AG10803 (cell line): Measurements from ENCODE around the gene SLIRP.
"Not testable (repeated sequence)": the region's sequence is repeated elsewhere in the genome, so short reads cannot be mapped to it uniquely, and the experiment has no call there.

ENCODE experiments used
- DNase-seq: peaks from one replicate; pipeline ENCODE4 v3.0.0; 2010; ENCODE audit warnings: low read depth
- H3K4me3 ChIP-seq: 2 replicates; pipeline ENCODE4 v1.5.1; 2011; ENCODE audit warnings: mild to moderate bottlenecking, low read length, control low read depth
- CTCF ChIP-seq: conservative IDR thresholded peaks from 2 replicates; pipeline ENCODE4 v1.5.1; 2011; ENCODE audit warnings: mild to moderate bottlenecking, low read length, control low read depth, inconsistent platforms

SLIRP gene

DNA sequence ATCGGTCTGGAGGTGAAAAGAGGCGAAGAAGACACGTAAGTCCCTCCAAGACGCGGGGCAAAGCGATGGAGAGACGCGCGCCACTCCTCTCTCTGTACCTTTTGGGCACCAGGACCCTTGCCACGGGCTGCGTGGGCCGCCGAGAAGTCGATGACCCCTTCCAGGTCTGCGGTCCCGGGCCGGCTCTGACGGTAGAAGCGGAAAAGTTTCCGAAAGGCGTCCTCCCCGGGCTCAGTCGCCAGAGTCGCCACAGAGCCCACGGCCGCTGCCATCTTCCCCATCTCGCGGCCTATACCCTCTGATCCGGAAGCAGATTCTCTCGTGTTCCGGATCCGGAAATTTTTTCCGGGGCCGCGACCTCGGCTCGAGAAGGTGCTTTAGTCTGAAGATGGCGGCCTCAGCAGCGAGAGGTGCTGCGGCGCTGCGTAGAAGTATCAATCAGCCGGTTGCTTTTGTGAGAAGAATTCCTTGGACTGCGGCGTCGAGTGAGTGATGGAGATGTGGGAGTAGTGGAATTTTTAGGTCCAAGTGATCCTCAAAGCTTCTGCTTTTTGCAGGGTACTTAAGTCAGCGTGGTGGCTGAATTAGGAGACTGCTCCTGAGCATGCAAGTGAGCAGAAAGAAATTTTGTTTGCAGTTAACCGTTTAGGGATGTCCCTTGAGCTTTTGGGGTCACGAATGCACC is at the start of gene SLIRP, which contains the start of gene ALKBH1:
TSS of gene SLIRP (plus strand) at position 380 of the 685 bp plus-strand sequence. CDS start at position 389, 9 bp downstream.
TSS of gene ALKBH1 (minus strand) at position 300 of the 685 bp plus-strand sequence. CDS start at position 281, 19 bp downstream.
- TF ChIP-seq CTCF = no peak
- peak within 1 kb of the TSS; percentile 96 for H3K4me3 ChIP-seq
- peak; percentile 74 for DNase-seq

DNA sequence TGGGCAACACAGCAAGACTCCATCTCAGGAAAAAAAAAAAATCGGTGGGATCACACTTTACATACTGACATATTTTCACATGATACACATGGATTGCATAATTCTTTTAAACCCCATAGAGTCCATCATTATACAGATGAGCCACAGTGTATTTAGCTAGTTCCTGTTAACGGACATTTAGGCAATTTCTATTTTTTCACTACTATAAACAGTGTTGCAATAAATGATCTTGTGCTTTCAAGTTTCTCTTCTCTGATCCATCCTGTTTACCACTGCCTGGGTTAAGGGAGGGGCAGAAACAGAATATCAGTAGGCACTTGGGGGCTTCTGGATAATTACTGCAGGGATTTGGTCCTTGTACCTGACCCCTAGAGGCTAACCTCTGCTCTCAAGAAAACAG is 48.1 kb upstream of the SLIRP start:
- DNase-seq = no peak
- H3K4me3 ChIP-seq = no peak overlapping the region
- TF ChIP-seq CTCF = no peak

GRCh38 chr14:77660754-77661153 is 47.1 kb upstream of the SLIRP start:
- H3K4me3 ChIP-seq = no peak overlapping the region
- no peak for DNase-seq
- no peak for TF ChIP-seq CTCF

- H3K4me3 ChIP-seq, DNase-seq: not testable (repeated sequence)
These were observed 46.3 kb upstream of the SLIRP start for GRCh38 chr14:77661562-77661961.

DNA sequence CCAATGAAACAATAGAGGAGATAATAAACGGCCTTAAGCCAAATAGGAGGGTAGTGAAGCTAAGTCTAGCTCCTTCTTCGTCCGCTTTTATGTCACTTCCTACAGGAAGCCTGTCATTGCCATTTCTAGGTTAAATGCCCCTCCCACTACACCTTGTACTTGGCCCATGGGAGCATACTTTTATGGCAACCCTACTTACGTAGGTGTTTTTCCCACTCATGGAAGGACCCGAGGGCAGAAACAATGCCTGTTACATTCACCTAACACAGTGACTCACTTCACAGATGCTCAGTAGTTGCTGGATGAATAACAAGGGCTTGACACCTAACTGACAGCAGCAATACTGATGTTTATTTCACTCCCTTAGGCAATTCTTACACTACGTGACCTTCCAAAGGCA is 44.6 kb upstream of the SLIRP start:
- no peak for TF ChIP-seq CTCF
- DNase-seq = no peak
- H3K4me3 ChIP-seq = no peak overlapping the region

DNA sequence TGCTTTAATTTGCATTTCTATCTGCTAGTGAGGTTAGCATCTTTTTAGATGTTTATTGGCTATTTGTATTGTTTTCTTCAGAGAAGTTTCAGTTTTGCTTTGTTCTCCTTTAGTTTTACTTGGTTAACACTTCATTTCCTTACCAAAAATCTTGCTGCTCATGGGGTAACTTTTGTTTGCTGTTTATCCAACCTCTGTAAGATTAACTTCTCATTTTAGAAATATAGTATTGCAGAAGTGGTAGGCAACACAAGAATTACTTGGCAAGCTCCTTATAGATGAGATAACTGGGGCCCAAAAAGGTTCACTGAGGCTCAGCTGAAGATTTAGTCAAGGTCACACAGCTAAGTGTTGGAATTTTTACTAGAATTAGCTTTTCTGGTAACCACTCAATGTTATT is 40.6 kb upstream of the SLIRP start:
- H3K4me3 ChIP-seq = no peak overlapping the region
- no peak for DNase-seq
- no peak for TF ChIP-seq CTCF

- TF ChIP-seq CTCF = no peak
- no peak overlapping the region for H3K4me3 ChIP-seq
- DNase-seq = no peak
These were observed 34.7 kb upstream of the SLIRP start for GRCh38 chr14:77673193-77673592.

GRCh38 chr14:77674931-77675330 is 33.0 kb upstream of the SLIRP start:
- DNase-seq = no peak
- no peak overlapping the region for H3K4me3 ChIP-seq
- TF ChIP-seq CTCF = no peak
